PC-3 (cell line): ENCODE measurements around the gene RTF1.

Experiments used
- CTCF ChIP-seq: fragments of 300-600 bp; sonication (generic); conservative IDR thresholded peaks from 2 replicates; pipeline ENCODE4 v1.5.1; 2017; ENCODE audit warnings: antibody characterized with exemption, low read depth, mild to moderate bottlenecking, low read length
- EZH2 ChIP-seq: fragments of 300-600 bp; sonication (generic); IDR thresholded peaks from one replicate; pipeline ENCODE4 v1.6.1; 2017; ENCODE audit warnings: antibody characterized with exemption, mild to moderate bottlenecking, low read length; ENCODE audit not compliant: unreplicated experiment

- TF ChIP-seq CTCF (no peak), EZH2 (no peak)
These were observed 91.0 kb downstream of the RTF1 start for GRCh38 chr15:41507820-41508290.
